GM19240 (cell line): ENCODE measurements around the gene ERGIC3.
"Not testable (repeated sequence)": the region's sequence is repeated elsewhere in the genome, so short reads cannot be mapped to it uniquely, and the experiment has no call there.

ENCODE experiments used
- DNase-seq: peaks from one replicate; pipeline ENCODE4 v3.0.0; 2011; ENCODE audit warnings: low spot score; ENCODE audit not compliant: insufficient read length

Gene ERGIC3

GRCh38 chr20:35517767-35518166 lies 24.1 kb upstream of the ERGIC3 start:
- not testable (repeated sequence) for DNase-seq

- DNase-seq = no peak
Observed at GRCh38 chr20:35518955-35519354, 22.9 kb upstream of the ERGIC3 start.

GRCh38 chr20:35523298-35523888 lies 18.5 kb upstream of the ERGIC3 start:
- peak; percentile 49 for DNase-seq

GRCh38 chr20:35525639-35526038 lies 16.2 kb upstream of the ERGIC3 start:
- DNase-seq = no peak

- no peak for DNase-seq
Observed at GRCh38 chr20:35527122-35527769, 14.6 kb upstream of the ERGIC3 start.

GRCh38 chr20:35529552-35529951 lies 12.3 kb upstream of the ERGIC3 start, which contains the start of gene C20orf173:
C20orf173 (minus strand) TSS chr20:35529652; CDS start chr20:35529373, 279 bp downstream.
- DNase-seq = no peak

GRCh38 chr20:35539756-35540212 lies 2.1 kb upstream of the ERGIC3 start:
- DNase-seq = no peak

- DNase-seq = no peak
Observed at GRCh38 chr20:35541118-35541782, 628 bp upstream of the ERGIC3 start.

- no peak for DNase-seq
Observed at GRCh38 chr20:35542990-35543389, 1.1 kb downstream of the ERGIC3 start.

- no peak for DNase-seq
Observed at GRCh38 chr20:35544436-35544835, 2.6 kb downstream of the ERGIC3 start.

- not testable (repeated sequence) for DNase-seq
Observed at GRCh38 chr20:35544941-35545340, 3.1 kb downstream of the ERGIC3 start.

GRCh38 chr20:35546127-35546526 lies 4.2 kb downstream of the ERGIC3 start:
- no peak for DNase-seq

GRCh38 chr20:35547329-35547728 lies 5.5 kb downstream of the ERGIC3 start:
- no peak for DNase-seq

- DNase-seq = no peak
Observed at GRCh38 chr20:35551503-35551902, 9.6 kb downstream of the ERGIC3 start.

- DNase-seq = no peak
Observed at GRCh38 chr20:35552914-35553313, 11.0 kb downstream of the ERGIC3 start.

- not testable (repeated sequence) for DNase-seq
Observed at GRCh38 chr20:35555461-35555860, 13.6 kb downstream of the ERGIC3 start.

- DNase-seq = no peak
Observed at GRCh38 chr20:35555951-35556645, 14.2 kb downstream of the ERGIC3 start.

- DNase-seq = no peak
Observed at GRCh38 chr20:35556871-35557270, 15.0 kb downstream of the ERGIC3 start.

- DNase-seq = no peak
Observed at GRCh38 chr20:35558451-35558850, 16.6 kb downstream of the ERGIC3 start.

GRCh38 chr20:35559042-35559693 lies 17.3 kb downstream of the ERGIC3 start:
- DNase-seq = no peak

GRCh38 chr20:35560105-35560511 lies 18.2 kb downstream of the ERGIC3 start:
- no peak for DNase-seq
